ENCODE results near the gene ANKS1B. TPM values are rescaled to one million over a fixed set of nuclear protein-coding genes. Genes with fewer than 3 reads are reported as not detected.

ANKS1B gene
- total RNA-seq, 8 experiments from 2014 or later: 4.4 to 49.1 (median 14.2) TPM

- ATAC-seq (replicated peaks in 6 of 8): peak in 5 of 8 experiments; percentile 59 to 89 (median 63)
- 17 to 66% (median 52%) methylated on average over 1 to 5 of the region's 5 CpGs; no CpG with 5 or more reads in 2 of the 10 experiments for WGBS, 10 experiments
- H3K4me1 ChIP-seq (replicated peaks in 1 of 2): peaks cover 4 to 29% of the 10 kb centered on the region in 2 donors
Measured at GRCh38 chr12:98916106-98916505, 1068.6 kb downstream of the ANKS1B start.

GRCh38 chr12:98912401-98912974 lies 1072.2 kb downstream of the ANKS1B start:
- peak in 3 of 8 experiments; percentile 48 to 78 (median 73) for ATAC-seq (replicated peaks in 6 of 8)
- WGBS, 10 experiments: 13 to 86% (median 40%) methylated on average over 1 to 4 of the region's 4 CpGs; no CpG with 5 or more reads in 1 of the 10 experiments
- Histone ChIP-seq H3K4me1 (replicated peaks in 1 of 2) (peaks cover 4 to 25% of the 10 kb centered on the region in 2 donors), H3K4me3 (no peak overlapping the region), H3K27ac (no peak overlapping the region)
- in situ Hi-C loops (cut with MboI; ENCODE audit: low pct_unique_long_range_greater_than_20kb in 2 of 9, low sequenced_read_pairs in 9 of 9, unreplicated experiment in 9 of 9): loop anchor here in 1 of 9 experiments (25.0 kb wide), 1 partner anchor 175 kb away; no protein-coding TSS in a partner anchor

More at GRCh38 chr12:98916106-98916505, 1068.6 kb downstream of the ANKS1B start:
- no peak overlapping the region for H3K27ac ChIP-seq
- H3K4me3 ChIP-seq: no peak overlapping the region
- in situ Hi-C loops (cut with MboI; ENCODE audit: low pct_unique_long_range_greater_than_20kb in 2 of 9, low sequenced_read_pairs in 9 of 9, unreplicated experiment in 9 of 9): loop anchor here in 1 of 9 experiments (25.0 kb wide), 1 partner anchor 179 kb away; no protein-coding TSS in a partner anchor

- H3K4me3 ChIP-seq: no peak overlapping the region
- no peak for ATAC-seq (replicated peaks in 6 of 8)
- in situ Hi-C loops (cut with MboI; ENCODE audit: low pct_unique_long_range_greater_than_20kb in 2 of 9, low sequenced_read_pairs in 9 of 9, unreplicated experiment in 9 of 9): loop anchor here in 1 of 9 experiments (25.0 kb wide), 1 partner anchor 174 kb away; no protein-coding TSS in a partner anchor
- H3K27ac ChIP-seq: no peak overlapping the region
- H3K4me1 ChIP-seq (replicated peaks in 1 of 2): peaks cover 4 to 18% of the 10 kb centered on the region in 2 donors
- 0 to 100% (median 60%) methylated on average over 1 to 2 of the region's 2 CpGs; no CpG with 5 or more reads in 1 of the 10 experiments for WGBS, 10 experiments
Measured at GRCh38 chr12:98911396-98911795, 1073.3 kb downstream of the ANKS1B start.

GRCh38 chr12:98909746-98910145 lies 1075.0 kb downstream of the ANKS1B start:
- Histone ChIP-seq H3K4me1 (replicated peaks in 1 of 2) (peaks cover 4 to 13% of the 10 kb centered on the region in 2 donors), H3K27ac (no peak overlapping the region), H3K4me3 (no peak overlapping the region)
- 0 to 22% (median 14%) methylated on average over 1 to 2 of the region's 2 CpGs; no CpG with 5 or more reads in 5 of the 10 experiments for WGBS, 10 experiments
- ATAC-seq (replicated peaks in 6 of 8): peak in 1 of 8 experiments; percentile 35
- in situ Hi-C loops (cut with MboI; ENCODE audit: low pct_unique_long_range_greater_than_20kb in 2 of 9, low sequenced_read_pairs in 9 of 9, unreplicated experiment in 9 of 9): loop anchor here in 1 of 9 experiments (25.0 kb wide), 1 partner anchor 172 kb away; no protein-coding TSS in a partner anchor

- 0 to 75% (median 65%) methylated on average over 1 to 6 of the region's 6 CpGs; no CpG with 5 or more reads in 3 of the 10 experiments for WGBS, 10 experiments
Measured at GRCh38 chr12:98908866-98909265, 1075.9 kb downstream of the ANKS1B start.

GRCh38 chr12:98903875-98904274 lies 1080.9 kb downstream of the ANKS1B start:
- Histone ChIP-seq H3K4me3 (no peak overlapping the region), H3K27ac (no peak overlapping the region), H3K4me1 (replicated peaks in 1 of 2) (no peaks in the 10 kb centered on the region)
- ATAC-seq (replicated peaks in 6 of 8): no peak
- in situ Hi-C loops (cut with MboI; ENCODE audit: low pct_unique_long_range_greater_than_20kb in 2 of 9, low sequenced_read_pairs in 9 of 9, unreplicated experiment in 9 of 9): loop anchor here in 1 of 9 experiments (25.0 kb wide), 1 partner anchor 167 kb away; no protein-coding TSS in a partner anchor

More at GRCh38 chr12:98908866-98909265, 1075.9 kb downstream of the ANKS1B start:
- Histone ChIP-seq H3K4me3 (no peak overlapping the region), H3K4me1 (replicated peaks in 1 of 2) (peaks cover 4 to 13% of the 10 kb centered on the region in 2 donors), H3K27ac (no peak overlapping the region)
- ATAC-seq (replicated peaks in 6 of 8): no peak
- in situ Hi-C loops (cut with MboI; ENCODE audit: low pct_unique_long_range_greater_than_20kb in 2 of 9, low sequenced_read_pairs in 9 of 9, unreplicated experiment in 9 of 9): loop anchor here in 1 of 9 experiments (25.0 kb wide), 1 partner anchor 172 kb away; no protein-coding TSS in a partner anchor

GRCh38 chr12:98901189-98901588 lies 1083.5 kb downstream of the ANKS1B start:
- H3K4me3 ChIP-seq: no peak overlapping the region
- H3K27ac ChIP-seq: no peak overlapping the region
- in situ Hi-C loops (cut with MboI; ENCODE audit: low pct_unique_long_range_greater_than_20kb in 2 of 9, low sequenced_read_pairs in 9 of 9, unreplicated experiment in 9 of 9): loop anchor here in 1 of 9 experiments (25.0 kb wide), 1 partner anchor 164 kb away; no protein-coding TSS in a partner anchor
- 0 to 66% (median 13%) methylated on average over 1 to 2 of the region's 2 CpGs; no CpG with 5 or more reads in 2 of the 10 experiments for WGBS, 10 experiments
- H3K4me1 ChIP-seq (replicated peaks in 1 of 2): no peaks in the 10 kb centered on the region
- no peak for ATAC-seq (replicated peaks in 6 of 8)

GRCh38 chr12:98896938-98897337 lies 1087.8 kb downstream of the ANKS1B start:
- no peak overlapping the region for H3K27ac ChIP-seq

GRCh38 chr12:98895086-98895651 lies 1089.6 kb downstream of the ANKS1B start:
- peak in 6 of 8 experiments; percentile 75 to 86 (median 84) for ATAC-seq (replicated peaks in 6 of 8)
- Histone ChIP-seq H3K27ac (peak overlapping the region; percentile 50 to 86), H3K4me3 (peak overlapping the region; percentile 48 to 94 (median 81)), H3K4me1 (replicated peaks in 1 of 2) (peaks cover 9 to 13% of the 10 kb centered on the region in 2 donors)
- WGBS, 10 experiments: 0 to 10% (median 1%) methylated on average over 2 to 10 of the region's 60 CpGs; no CpG with 5 or more reads in 6 of the 10 experiments
- in situ Hi-C loops (cut with MboI; ENCODE audit: low pct_unique_long_range_greater_than_20kb in 2 of 9, low sequenced_read_pairs in 9 of 9, unreplicated experiment in 9 of 9): no loop called here

More at GRCh38 chr12:98896938-98897337, 1087.8 kb downstream of the ANKS1B start:
- Histone ChIP-seq H3K4me3 (no peak overlapping the region), H3K4me1 (replicated peaks in 1 of 2) (peaks cover 9 to 13% of the 10 kb centered on the region in 2 donors)
- ATAC-seq (replicated peaks in 6 of 8): no peak
- WGBS, 10 experiments: 0 to 37% (median 11%) methylated on average over 3 of the region's 3 CpGs; no CpG with 5 or more reads in 1 of the 10 experiments
- in situ Hi-C loops (cut with MboI; ENCODE audit: low pct_unique_long_range_greater_than_20kb in 2 of 9, low sequenced_read_pairs in 9 of 9, unreplicated experiment in 9 of 9): no loop called here

GRCh38 chr12:98894412-98895085 lies 1090.2 kb downstream of the ANKS1B start:
- Histone ChIP-seq H3K27ac (peak overlapping the region; percentile 50 to 86), H3K4me1 (replicated peaks in 1 of 2) (peaks cover 9 to 13% of the 10 kb centered on the region in 2 donors), H3K4me3 (peak overlapping the region; percentile 48 to 94 (median 81))
- WGBS, 10 experiments: 0% methylated on average over 5 to 6 of the region's 96 CpGs; no CpG with 5 or more reads in 8 of the 10 experiments
- in situ Hi-C loops (cut with MboI; ENCODE audit: low pct_unique_long_range_greater_than_20kb in 2 of 9, low sequenced_read_pairs in 9 of 9, unreplicated experiment in 9 of 9): no loop called here
- peak in 7 of 8 experiments; percentile 34 to 86 (median 83) for ATAC-seq (replicated peaks in 6 of 8)

- in situ Hi-C loops (cut with MboI; ENCODE audit: low pct_unique_long_range_greater_than_20kb in 2 of 9, low sequenced_read_pairs in 9 of 9, unreplicated experiment in 9 of 9): no loop called here
- ATAC-seq (replicated peaks in 6 of 8): no peak
- WGBS, 10 experiments: 0 to 25% (median 4%) methylated on average over 3 to 21 of the region's 27 CpGs
- Histone ChIP-seq H3K4me3 (peak overlapping the region; percentile 48 to 94 (median 81)), H3K4me1 (replicated peaks in 1 of 2) (peaks cover 9 to 13% of the 10 kb centered on the region in 2 donors), H3K27ac (no peak overlapping the region)
Measured at GRCh38 chr12:98893675-98894411, 1090.9 kb downstream of the ANKS1B start.

- H3K4me3 ChIP-seq: peak overlapping the region in 4 of 5 donors; percentile 62 to 94 (median 84)
- in situ Hi-C loops (cut with MboI; ENCODE audit: low pct_unique_long_range_greater_than_20kb in 2 of 9, low sequenced_read_pairs in 9 of 9, unreplicated experiment in 9 of 9): no loop called here
- ATAC-seq (replicated peaks in 6 of 8): no peak
- no peak overlapping the region for H3K27ac ChIP-seq
- 0 to 24% (median 6%) methylated on average over 1 to 11 of the region's 11 CpGs for WGBS, 10 experiments
- H3K4me1 ChIP-seq (replicated peaks in 1 of 2): peaks cover 9 to 13% of the 10 kb centered on the region in 2 donors
Measured at GRCh38 chr12:98893126-98893674, 1091.5 kb downstream of the ANKS1B start.

Data from motor neuron (in vitro differentiated cells).